Endometrial microvascular endothelial cells (primary cell): ENCODE data around the gene NSA2. TPM values are rescaled to one million over a fixed set of nuclear protein-coding genes. Genes with fewer than 3 reads are reported as not detected.
"Not testable (repeated sequence)": the region's sequence is repeated elsewhere in the genome, so short reads cannot be mapped to it uniquely, and the experiment has no call there.

ENCODE experiments used
- in situ Hi-C: cut with HindIII; loops from 2 replicates; pipeline ENCODE4 v1.10.0; 2017; ENCODE audit warnings: low sequenced_read_pairs, low pct_unique_long_range_greater_than_20kb; ENCODE audit errors: inconsistent ontology term
- total RNA-seq: library from RNA; depleted of rRNA; stranded (reverse); fragments of >200 nt; gene quantifications from one replicate; pipeline ENCODE4 v1.2.3, GENCODE V29; 2015; ENCODE audit errors: inconsistent ontology term

Gene NSA2
- 63.8 TPM for total RNA-seq

DNA sequence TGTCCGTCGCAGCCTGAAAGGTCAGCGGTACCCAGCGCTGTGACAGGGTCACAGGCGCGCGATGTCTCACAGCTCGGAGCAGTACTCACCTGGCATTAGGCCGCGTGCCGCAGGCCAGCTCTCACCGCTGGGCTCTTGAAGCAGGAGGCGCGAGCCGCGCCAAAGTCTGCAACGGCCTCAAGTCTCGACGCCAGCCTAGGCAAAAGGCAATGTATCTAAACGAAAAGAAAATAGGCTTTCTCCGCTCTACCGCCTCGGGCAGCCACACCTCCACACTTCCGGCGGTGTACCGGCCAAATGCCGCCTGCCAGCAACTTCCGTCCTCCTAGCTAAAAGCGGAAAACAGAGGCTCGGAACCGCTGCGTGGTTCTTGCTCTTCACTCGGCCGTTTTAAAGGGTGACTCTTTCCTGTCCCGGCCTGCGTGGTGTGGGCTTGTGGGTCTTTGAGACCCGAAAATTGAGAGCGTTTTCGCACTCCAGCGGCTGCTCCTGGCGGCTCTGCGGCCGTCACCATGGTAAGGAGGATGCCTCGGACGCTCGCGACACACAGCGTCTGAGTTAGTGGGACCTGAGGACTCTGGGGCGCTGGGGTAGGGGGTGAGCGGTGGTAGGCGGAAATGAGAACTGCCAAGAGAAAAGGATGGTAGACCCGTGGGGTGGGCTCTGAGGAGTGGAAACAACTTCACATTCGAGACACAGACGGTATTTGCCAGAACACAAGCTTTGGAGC, at the start of gene NSA2, which contains the start of gene GFM2:
TSS of gene NSA2 (plus strand) at position 401 of the 730 bp plus-strand sequence. CDS start at position 513, 112 bp downstream.
TSS of gene GFM2 (minus strand) at position 269 of the 730 bp plus-strand sequence. CDS start 3,375 bp downstream, outside the sequence.
- in situ Hi-C loops: no loop called here

DNA sequence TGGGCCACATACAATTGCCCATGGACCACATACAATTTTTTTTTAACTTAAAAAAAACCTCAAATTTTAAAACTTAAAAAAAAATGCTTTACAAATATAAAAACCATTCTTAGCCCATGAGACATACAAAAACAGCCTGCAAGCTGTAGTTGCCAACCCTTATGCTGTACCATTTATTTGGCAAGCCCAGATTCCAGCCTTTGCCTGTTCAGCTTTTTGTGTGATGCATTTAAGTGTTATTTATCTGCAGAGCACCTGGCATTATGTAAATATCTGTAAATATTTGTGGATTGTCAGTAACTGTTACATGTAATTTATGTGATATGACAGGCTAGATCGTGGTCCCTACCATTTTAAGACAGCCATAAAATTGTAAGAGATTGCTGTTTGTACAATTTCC, 49.5 kb upstream of the NSA2 start:
- in situ Hi-C loops: no loop called here

DNA sequence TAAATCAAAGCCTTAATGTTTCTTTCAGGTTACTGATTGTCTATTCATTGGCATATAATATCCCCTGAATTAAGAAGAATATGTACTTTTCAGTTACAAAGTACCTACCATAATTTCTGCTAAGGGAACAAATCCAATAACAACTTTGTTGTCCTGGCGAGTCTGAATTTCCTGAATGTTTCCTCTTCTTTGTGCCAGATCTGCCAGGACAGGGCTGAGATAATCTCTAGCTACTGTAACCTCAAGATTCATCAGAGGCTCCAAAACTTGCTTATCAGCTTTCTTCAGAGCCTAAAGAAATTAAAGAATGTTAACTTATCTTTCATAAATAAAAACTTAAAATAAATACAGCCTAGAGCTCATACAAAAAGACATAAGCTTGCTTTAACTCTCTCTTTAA, 44.8 kb upstream of the NSA2 start:
- in situ Hi-C loops: no loop called here

DNA sequence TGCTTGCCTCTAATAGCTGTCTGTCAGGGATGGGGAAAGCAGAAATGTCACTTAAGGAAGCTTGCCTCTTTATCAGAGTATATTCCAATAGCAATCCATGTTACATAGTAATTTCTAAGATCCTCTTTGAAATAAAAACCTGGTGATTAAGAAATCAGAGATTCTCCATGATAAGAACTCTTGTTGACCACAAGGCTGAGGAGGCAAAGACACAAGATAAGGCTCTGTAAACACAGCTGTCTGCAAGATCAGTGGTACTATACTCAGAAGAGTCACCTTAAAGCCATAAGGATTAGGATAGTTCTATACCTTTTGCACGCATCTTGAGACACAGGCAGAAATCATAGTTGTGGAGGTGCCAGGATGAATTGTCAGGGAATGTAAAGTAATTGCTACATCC, 41.7 kb upstream of the NSA2 start:
- in situ Hi-C loops: no loop called here

DNA sequence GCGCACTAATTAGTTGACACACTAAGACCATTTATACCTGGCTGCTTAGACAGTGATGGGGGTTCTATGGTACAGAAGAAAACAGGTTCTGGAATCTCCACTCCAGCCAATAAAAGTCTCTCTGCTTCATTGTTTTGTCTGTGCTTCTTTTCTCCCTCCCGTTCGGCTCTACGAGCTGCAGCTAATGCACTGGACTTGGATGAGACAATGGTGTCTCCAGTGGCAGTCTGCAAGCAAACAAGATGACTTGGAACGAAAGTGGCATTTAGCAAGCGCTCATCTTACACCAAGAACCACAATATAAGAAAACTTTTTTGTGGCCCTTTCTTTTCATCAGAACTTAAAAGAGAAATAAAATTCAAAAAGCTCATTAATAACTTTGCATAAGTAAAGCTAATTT, 30.3 kb upstream of the NSA2 start:
- in situ Hi-C loops: no loop called here

DNA sequence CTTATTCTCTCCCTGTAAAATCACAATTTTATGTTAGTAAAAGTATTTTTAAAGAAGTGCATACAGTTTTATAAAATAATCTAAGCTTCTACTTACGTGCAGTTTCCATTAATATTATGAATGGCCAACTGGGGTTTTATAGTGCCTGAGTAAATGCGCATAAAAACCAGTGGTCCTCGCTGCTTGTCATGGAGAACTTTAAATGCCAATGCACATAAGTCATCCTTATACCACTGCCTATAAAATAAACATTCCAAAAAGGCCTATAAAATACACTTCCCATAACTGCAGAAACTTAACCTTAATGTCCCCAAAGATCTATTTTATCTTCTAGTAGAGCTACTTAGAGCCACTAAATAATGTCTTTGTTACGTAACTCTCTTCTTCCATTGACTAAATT, 28.6 kb upstream of the NSA2 start:
- in situ Hi-C loops: no loop called here

DNA sequence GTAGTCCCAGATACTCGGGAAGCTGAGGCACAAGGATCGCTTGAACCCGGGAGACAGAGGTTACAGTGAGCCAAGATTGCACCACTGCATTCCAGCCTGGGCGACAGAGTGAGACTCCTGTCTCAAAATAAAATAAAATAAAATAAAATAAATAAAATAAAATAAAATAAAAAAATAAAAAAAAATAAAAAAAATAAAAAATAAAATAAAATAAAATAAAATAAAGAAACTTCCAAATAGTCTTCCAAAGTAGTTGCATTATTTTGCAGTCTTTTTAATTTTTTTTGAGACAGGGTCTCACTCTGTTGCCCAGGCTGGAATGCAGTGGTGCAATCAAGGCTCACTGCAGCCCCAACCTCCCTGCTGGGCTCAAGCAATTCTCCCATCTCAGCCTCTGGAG, 18.3 kb upstream of the NSA2 start:
- in situ Hi-C loops: not testable (repeated sequence)

DNA sequence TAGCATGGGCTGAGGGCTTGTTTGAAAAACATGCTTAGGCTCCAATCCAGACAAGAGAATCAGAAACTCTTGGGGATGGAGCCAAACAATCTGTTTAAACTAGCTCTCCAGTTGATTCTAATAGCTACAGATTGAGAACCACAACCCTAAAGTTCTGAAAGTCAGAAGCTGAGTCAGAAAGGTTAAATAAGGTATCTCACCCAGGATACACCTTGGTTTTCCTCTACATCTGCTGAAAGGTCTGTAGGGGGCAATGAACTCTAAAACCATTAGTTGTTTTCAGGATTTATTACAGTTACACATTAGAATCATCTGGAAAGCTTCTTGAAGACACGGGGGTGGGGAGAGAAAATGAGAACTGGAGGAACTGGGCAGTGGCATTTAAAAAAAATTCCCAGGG, 5.8 kb upstream of the NSA2 start:
- in situ Hi-C loops: no loop called here

DNA sequence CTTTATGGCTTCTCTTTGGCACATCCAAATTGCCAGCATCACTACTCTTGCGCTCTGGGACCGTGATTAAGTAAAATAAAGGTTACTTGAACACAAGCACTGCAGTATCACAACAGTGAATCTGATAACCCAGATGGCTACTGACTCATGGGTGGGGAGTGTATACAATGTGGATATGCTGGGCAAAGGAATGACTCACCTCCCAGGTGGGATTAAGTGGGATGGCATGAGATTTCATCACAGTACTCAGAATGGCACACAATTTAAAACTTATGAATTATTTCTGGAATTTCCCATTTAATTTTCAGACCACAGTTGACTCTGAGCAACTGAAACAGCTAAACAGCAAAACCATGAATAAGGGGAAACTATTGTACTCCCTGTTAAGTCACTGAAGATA, 4.5 kb upstream of the NSA2 start:
- in situ Hi-C loops: no loop called here

DNA sequence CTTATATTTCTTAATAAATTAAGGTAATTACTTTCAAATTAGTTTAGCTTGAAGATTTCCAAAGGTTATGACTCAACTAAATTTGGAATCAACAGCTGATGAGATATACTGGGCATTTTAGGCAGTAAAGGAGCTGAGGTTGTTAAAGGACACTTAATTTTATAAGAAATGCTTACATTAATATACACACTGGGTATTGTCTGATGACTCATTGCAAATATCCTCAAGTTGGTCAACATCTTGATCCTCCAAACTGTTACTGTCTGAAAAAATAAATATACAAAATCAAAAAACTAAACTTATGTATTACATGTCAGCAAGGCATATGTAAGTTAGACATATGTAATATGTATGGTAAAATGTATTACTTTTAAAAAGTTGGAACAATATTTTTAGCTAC, 3.5 kb upstream of the NSA2 start:
- in situ Hi-C loops: no loop called here

DNA sequence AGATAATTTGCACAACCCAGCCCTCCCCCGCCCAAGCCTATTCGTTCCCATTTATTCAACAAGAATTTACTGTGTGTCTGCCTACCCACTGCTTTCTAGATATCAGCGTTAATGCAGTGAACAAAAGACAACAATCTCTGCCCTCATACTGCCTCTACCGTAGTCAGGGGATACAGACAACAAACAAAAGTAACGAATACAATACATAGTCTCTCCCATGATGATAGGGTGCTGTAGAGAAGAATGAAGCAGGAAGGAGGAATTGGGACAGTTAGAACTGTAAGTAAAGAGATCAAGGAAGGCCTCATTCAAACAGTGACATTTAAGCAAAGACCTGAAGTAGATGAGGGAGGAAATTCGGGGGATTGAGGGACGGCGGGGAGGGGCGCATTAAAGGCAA, 1.8 kb upstream of the NSA2 start:
- in situ Hi-C loops: no loop called here

DNA sequence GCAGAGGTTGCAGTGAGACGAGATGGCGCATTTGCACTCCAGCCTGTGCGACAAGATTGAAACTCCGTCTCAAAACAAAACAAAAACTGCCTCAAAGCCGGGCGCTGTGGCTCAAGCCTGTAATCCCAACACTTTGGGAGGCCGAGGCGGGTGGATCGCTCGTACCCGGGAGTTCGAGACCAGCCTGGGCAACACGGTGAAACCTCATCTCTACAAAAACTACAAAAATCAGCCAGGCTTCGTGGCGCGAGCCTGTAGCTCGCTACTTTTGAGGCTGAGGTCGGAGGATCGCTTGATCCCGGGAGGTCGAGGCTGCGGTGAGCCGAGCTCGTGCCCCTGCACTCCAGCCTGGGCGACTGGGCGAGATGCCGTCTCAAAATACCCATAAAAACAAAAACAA, 1.1 kb upstream of the NSA2 start:
- in situ Hi-C loops: no loop called here

DNA sequence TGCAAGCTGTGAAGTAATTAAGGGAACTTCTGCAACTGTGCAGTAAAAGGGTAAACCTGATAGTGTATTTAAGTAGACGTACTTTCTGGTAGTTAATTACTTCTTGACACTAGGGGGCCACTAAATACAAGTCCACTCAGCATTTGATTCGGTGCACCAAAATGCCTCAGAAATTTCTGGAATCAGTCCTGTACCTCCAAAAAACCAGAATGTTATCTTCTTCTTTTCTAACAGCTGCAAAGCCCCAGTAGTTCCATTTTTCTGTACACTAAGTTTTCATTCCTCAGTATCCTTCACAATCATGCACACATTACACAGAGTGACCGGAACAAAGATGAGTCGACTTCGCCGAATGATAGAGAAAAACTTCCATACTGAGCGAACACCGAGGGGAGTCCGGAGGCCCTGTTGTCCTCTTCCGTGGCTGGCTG, 616 bp upstream of the NSA2 start:
- in situ Hi-C loops: no loop called here

DNA sequence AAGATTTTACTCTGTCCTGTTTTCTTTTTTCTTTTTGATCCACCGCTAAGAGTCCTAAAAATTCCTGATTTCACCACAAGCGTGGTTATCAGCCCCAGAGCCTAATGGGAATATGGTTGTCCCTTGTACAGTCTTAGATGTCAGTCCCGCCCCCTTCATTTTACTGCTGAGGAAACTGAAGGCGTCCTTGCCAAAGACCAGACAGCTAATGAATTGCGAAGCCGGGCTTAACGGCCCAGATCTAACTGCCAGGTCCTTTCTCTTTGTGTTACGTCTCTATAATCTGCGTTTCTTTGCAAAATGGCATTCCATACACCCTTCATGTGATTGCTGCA, 497 bp downstream of the NSA2 start:
- in situ Hi-C loops: no loop called here

DNA sequence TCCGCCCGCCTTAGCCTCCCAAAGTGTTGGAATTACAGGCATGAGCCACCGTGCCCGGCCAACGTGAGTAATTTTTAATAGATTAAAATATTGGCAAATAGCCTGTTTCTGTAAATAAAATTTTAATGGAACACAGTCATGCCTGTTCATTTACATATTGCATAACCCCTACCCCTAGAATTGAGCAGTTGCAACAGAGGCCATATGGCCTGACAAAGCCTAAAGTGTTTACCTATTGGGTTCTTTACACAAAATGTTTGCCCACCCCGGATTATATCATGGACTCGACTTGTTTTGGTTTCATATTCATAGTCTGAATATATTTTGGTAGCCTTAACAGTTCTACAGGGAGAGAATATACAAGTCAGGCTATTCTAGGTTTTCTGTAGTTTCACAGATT, 5.3 kb downstream of the NSA2 start:
- in situ Hi-C loops: no loop called here

DNA sequence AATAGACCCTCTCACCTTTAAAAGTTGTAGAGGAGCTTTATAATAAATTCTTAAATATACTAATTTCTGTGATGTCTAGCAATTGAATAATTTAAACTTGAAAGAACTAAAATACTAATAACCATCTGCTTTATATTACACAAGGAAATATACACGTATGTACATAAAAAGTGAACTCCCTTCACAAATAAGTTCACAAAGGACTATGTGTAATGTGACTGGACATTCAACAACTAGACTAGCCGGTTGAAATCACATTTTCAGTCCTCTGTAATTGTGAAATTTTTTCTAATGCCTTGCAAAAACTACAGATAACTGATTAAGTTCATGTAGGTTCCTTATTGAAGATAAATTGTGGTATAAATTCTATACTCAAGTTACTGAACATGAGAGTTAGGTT, 11.6 kb downstream of the NSA2 start:
- in situ Hi-C loops: no loop called here

DNA sequence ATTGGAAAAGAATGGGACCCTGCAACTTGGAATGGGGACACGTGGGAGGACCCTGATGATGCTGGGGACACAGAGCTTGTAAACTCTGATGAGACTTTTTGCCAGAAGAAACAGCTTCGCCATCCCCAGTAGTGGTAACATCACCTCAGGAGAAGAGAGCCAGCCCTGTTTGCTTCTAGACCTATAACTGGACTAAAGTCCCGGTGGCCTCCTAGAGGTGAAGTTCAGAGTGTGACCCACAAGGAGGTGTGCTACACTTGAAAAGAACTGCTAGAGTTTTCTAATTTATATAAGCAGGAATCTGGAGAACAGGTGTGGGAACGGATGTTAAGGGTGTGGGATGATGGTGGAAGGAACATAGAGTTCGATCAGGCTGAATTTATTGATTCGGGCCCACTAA, 19.8 kb downstream of the NSA2 start:
- in situ Hi-C loops: no loop called here

DNA sequence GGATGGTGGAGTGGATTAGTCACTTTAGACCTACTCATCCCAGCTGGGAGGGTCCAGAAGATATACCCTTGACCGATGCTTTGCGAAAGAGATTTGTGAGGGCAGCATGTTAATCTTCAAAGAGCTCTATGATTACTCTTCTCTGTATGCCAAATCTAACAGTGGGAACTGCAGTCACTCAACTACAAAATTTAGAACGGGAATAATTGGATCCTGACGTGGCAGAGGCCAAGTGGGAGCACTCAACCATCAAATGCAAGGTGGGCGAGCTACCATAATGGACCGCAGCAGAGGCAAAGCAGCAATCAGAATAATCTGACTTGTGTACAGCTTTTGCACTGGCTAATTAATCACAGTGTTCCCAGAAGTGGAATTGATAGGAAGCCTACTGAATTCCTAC, 20.4 kb downstream of the NSA2 start:
- in situ Hi-C loops: no loop called here

DNA sequence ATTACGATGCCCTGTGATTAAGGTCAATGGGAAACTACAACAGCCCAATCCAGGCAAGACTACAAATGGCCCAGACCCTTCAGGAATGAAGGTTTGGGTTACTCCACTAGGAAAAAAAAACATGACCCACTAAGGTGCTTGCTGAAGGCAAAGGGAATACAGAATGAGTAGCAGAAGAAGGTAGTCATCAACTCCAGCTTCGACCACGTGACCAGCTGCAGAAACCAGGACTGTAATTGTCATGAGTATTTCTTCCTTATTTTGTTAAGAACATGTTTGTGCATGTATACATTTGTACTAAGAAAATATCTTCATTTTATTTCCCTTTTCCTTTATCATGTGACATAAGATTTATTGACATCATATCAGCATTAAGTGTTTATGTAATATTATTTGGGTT, 24.6 kb downstream of the NSA2 start:
- in situ Hi-C loops: not testable (repeated sequence)

DNA sequence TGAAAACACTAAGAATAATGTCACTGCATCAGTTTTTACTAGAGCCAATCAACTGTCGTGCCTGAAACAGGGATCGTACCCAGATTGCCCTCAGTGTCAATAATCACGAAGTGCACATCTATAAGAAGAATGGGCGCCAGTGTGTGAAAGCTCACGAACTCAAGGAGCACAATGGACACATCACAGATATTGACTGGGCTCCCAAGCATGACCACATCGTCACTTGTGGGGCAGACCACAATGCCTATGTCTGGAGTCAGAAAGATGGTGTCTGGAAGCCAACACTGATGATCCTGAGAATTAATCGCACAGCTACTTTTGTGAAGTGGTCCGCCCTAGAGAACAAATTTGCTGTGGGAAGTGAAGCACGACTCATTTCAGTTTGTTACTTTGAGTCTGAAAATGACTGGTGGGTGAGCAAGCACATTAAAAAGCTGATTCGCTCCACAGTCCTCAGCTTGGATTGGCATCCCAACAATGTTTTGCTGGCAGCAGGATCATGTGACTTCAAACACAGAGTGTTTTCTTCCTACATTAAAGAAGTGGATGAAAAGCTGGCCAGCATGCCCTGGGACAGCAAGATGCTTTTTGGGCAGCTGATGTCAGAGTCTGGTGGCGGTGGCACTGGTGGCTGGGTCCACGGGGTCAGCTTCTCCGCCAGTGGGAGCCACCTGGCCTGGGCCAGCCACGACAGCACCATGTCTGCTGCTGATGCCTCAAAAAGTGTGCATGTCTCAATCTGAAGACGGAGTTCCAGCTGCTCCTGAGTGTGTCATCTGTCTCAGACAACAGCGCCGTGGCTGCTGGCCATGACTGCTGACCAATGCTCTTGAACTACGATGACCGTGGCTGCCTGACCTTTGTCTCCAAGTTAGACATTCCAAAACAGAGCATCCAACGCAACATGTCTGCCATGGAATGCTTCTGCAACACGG, 32.2 kb downstream of the NSA2 start:
- in situ Hi-C loops: no loop called here
